ENCODE measurements around the gene AKT2. TPM values are rescaled to one million over a fixed set of nuclear protein-coding genes. Genes with fewer than 3 reads are reported as not detected.

The AKT2 gene
- total RNA-seq, 1 experiment from 2014 or later, result 80.6 TPM

- DNase-seq (no peak), ATAC-seq (no peak)
- Histone ChIP-seq H3K27ac (ENCODE audit: low read length) (no peak overlapping the region), H3K9me3 (ENCODE audit: low read length) (no peaks in the 10 kb centered on the region), H3K9ac (ENCODE audit: low read length) (no peak overlapping the region), H4K20me1 (ENCODE audit: low read length) (no peaks in the 10 kb centered on the region), H3K79me2 (ENCODE audit: low read length) (no peaks in the 10 kb centered on the region), H3K4me3 (ENCODE audit: low read length) (no peak overlapping the region), H3K9me2 (replicated peaks; ENCODE audit: low read length) (no peaks in the 10 kb centered on the region), H2AFZ (ENCODE audit: low read length) (no peak overlapping the region), H3K36me3 (ENCODE audit: low read depth, low read length) (peaks cover 2% of the 10 kb centered on the region; the same call in 1 of the 2 replicates), H3K4me2 (ENCODE audit: low read length) (no peak overlapping the region), H3K4me1 (ENCODE audit: insufficient read depth, low read length) (no peaks in the 10 kb centered on the region), H3F3A (ENCODE audit: low read length, unreplicated experiment) (no peaks in the 10 kb centered on the region), H3K27me3 (ENCODE audit: low read length) (no peaks in the 10 kb centered on the region)
- TF ChIP-seq CTCF (conservative IDR thresholded peaks at IDR 0.05; ENCODE audit: low read depth, low read length), result no peak
- TF ChIP-seq EZH2phosphoT487 (IDR thresholded peaks at IDR 0.05; ENCODE audit: borderline replicate concordance, low read length), result no peak
- no peak for TF ChIP-seq EZH2 (IDR thresholded peaks at IDR 0.05; ENCODE audit: low read length, unreplicated experiment)
- POLR2A ChIA-PET (ENCODE audit: unreplicated experiment), result no interaction called here
- no TSS peak for BruUV-seq (replicated peaks)
- intact Hi-C loops (cut with micrococcal nuclease), result no loop called here
- CTCF ChIA-PET, result no interaction called here
Observed at GRCh38 chr19:40237791-40238190, 47.4 kb downstream of the AKT2 start.

- no peaks in the 10 kb centered on the region for H3K27me3 ChIP-seq (ENCODE audit: low read length)
- H3K36me3 ChIP-seq (ENCODE audit: low read depth, low read length), result peaks cover 2% of the 10 kb centered on the region; the same call in 1 of the 2 replicates
- H3K9ac ChIP-seq (ENCODE audit: low read length), result no peak overlapping the region
- no peak overlapping the region for H3K4me3 ChIP-seq (ENCODE audit: low read length)
- H4K20me1 ChIP-seq (ENCODE audit: low read length), result no peaks in the 10 kb centered on the region
- no peak overlapping the region for H3K4me2 ChIP-seq (ENCODE audit: low read length)
- no peaks in the 10 kb centered on the region for H3K9me2 ChIP-seq (replicated peaks; ENCODE audit: low read length)
- ATAC-seq (no peak), DNase-seq (no peak)
- no TSS peak for BruUV-seq (replicated peaks)
- ChIA-PET CTCF (no interaction called here), POLR2A (ENCODE audit: unreplicated experiment) (interaction anchor here (0.6 kb wide), 1 partner anchor 80 kb away, joined by 5 read pairs; no protein-coding TSS in a partner anchor)
- H3F3A ChIP-seq (ENCODE audit: low read length, unreplicated experiment), result no peaks in the 10 kb centered on the region
- no peak overlapping the region for H3K27ac ChIP-seq (ENCODE audit: low read length)
- intact Hi-C loops (cut with micrococcal nuclease), result no loop called here
- H2AFZ ChIP-seq (ENCODE audit: low read length), result no peak overlapping the region
- no peaks in the 10 kb centered on the region for H3K9me3 ChIP-seq (ENCODE audit: low read length)
- TF ChIP-seq EZH2phosphoT487 (IDR thresholded peaks at IDR 0.05; ENCODE audit: borderline replicate concordance, low read length) (no peak), EZH2 (IDR thresholded peaks at IDR 0.05; ENCODE audit: low read length, unreplicated experiment) (no peak), CTCF (conservative IDR thresholded peaks at IDR 0.05; ENCODE audit: low read depth, low read length) (no peak)
- no peaks in the 10 kb centered on the region for H3K4me1 ChIP-seq (ENCODE audit: insufficient read depth, low read length)
- no peaks in the 10 kb centered on the region for H3K79me2 ChIP-seq (ENCODE audit: low read length)
Observed at GRCh38 chr19:40236366-40236765, 48.8 kb downstream of the AKT2 start.

GRCh38 chr19:40236026-40236355 is 49.2 kb downstream of the AKT2 start:
- Histone ChIP-seq H4K20me1 (ENCODE audit: low read length) (no peaks in the 10 kb centered on the region), H3K4me2 (ENCODE audit: low read length) (no peak overlapping the region), H3F3A (ENCODE audit: low read length, unreplicated experiment) (no peaks in the 10 kb centered on the region), H3K9ac (ENCODE audit: low read length) (no peak overlapping the region), H3K27me3 (ENCODE audit: low read length) (no peaks in the 10 kb centered on the region), H3K9me3 (ENCODE audit: low read length) (no peaks in the 10 kb centered on the region), H3K4me3 (ENCODE audit: low read length) (no peak overlapping the region), H3K4me1 (ENCODE audit: insufficient read depth, low read length) (no peaks in the 10 kb centered on the region), H3K27ac (ENCODE audit: low read length) (no peak overlapping the region), H2AFZ (ENCODE audit: low read length) (no peak overlapping the region), H3K79me2 (ENCODE audit: low read length) (no peaks in the 10 kb centered on the region), H3K9me2 (replicated peaks; ENCODE audit: low read length) (no peaks in the 10 kb centered on the region), H3K36me3 (ENCODE audit: low read depth, low read length) (peaks cover under 1% of the 10 kb centered on the region; the same call in 1 of the 2 replicates)
- ATAC-seq (no peak), DNase-seq (no peak)
- BruUV-seq (replicated peaks), result no TSS peak
- ChIA-PET CTCF (no interaction called here), POLR2A (ENCODE audit: unreplicated experiment) (interaction anchor here (0.6 kb wide), 1 partner anchor 79 kb away, joined by 5 read pairs; no protein-coding TSS in a partner anchor)
- intact Hi-C loops (cut with micrococcal nuclease), result no loop called here
- no peak for TF ChIP-seq CTCF (conservative IDR thresholded peaks at IDR 0.05; ENCODE audit: low read depth, low read length)
- TF ChIP-seq EZH2phosphoT487 (IDR thresholded peaks at IDR 0.05; ENCODE audit: borderline replicate concordance, low read length), result no peak
- no peak for TF ChIP-seq EZH2 (IDR thresholded peaks at IDR 0.05; ENCODE audit: low read length, unreplicated experiment)
